ENCODE measurements around the gene PDE6C. TPM values are rescaled to one million over a fixed set of nuclear protein-coding genes. Genes with fewer than 3 reads are reported as not detected.
A peak's percentile ranks its signal among the peaks of the same experiment; 100 is the strongest.

The PDE6C gene
- total RNA-seq, 1 experiment from 2014 or later: not detected

DNA sequence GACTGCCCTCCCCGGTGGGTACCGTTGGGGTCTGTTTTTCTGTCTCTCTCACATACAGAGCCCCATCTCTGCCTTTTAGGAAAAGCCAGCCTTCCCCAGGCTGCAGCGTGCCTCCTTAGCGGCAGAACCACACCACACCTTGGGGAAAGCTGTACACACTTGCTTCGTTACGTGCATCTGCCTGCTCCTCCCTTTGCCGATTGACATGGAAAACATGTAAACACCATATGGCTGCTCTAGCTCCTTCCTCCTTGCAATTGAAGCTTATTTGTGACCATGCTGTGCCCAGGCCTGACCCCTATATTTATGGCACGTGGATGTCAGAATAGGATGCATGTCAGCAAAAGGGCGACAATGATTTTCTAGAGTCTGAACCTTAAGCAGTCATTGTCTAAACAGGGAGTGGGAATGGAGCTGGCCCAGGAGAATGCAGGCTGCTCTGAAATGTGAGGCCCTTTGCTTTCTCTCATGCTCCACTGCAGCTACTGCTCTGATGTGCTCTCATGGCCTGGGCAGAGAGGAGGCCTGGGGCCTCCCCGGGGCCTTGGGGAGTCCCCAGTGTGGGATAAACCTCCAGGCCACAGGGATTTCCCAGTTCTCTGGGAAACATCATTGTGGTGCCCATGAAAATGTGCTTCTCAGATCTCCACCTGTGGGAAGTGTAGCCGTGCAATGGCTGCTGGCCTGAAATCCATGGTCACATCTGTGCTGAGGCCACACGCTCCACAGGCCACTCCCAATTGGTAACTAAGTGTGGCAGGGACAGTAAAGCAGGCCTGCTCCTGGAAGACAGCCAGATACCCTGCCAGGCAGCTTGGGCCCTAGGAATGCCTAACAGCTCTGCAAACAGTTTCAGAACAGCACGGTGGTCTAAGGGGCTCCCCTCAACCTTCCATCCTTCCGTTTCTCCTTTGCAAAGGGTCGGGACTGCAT is 18.6 kb downstream of the PDE6C start:
- TF ChIP-seq REST (IDR thresholded peaks at IDR 0.05; ENCODE audit: insufficient read depth in 1 of 2, low read depth in 2 of 2, low read length in 1 of 2): no peak
- no peak for TF ChIP-seq SIN3A (IDR thresholded peaks at IDR 0.05; ENCODE audit: borderline replicate concordance, insufficient read depth, low read depth, low read length)
- TF ChIP-seq, protein P1, sequence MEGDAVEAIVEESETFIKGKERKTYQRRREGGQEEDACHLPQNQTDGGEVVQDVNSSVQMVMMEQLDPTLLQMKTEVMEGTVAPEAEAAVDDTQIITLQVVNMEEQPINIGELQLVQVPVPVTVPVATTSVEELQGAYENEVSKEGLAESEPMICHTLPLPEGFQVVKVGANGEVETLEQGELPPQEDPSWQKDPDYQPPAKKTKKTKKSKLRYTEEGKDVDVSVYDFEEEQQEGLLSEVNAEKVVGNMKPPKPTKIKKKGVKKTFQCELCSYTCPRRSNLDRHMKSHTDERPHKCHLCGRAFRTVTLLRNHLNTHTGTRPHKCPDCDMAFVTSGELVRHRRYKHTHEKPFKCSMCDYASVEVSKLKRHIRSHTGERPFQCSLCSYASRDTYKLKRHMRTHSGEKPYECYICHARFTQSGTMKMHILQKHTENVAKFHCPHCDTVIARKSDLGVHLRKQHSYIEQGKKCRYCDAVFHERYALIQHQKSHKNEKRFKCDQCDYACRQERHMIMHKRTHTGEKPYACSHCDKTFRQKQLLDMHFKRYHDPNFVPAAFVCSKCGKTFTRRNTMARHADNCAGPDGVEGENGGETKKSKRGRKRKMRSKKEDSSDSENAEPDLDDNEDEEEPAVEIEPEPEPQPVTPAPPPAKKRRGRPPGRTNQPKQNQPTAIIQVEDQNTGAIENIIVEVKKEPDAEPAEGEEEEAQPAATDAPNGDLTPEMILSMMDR (IDR thresholded peaks at IDR 0.05): no peak
- no peak for TF ChIP-seq POLR2AphosphoS5 (IDR thresholded peaks at IDR 0.05; ENCODE audit: low read depth, low read length)
- no peak for TF ChIP-seq TCF7L2 (IDR thresholded peaks at IDR 0.05; ENCODE audit: low read depth, low read length)
- no TSS peak for BruUV-seq (replicated peaks)
- Histone ChIP-seq H3K27ac (ENCODE audit: low read length) (no peak overlapping the region), H3K4me1 (ENCODE audit: control insufficient read depth, insufficient read depth, low read length) (no peaks in the 10 kb centered on the region), H3K36me3 (ENCODE audit: control insufficient read depth, insufficient read depth, low read length) (no peaks in the 10 kb centered on the region), H3K9me3 (ENCODE audit: control insufficient read depth, insufficient read depth, low read depth, low read length) (no peaks in the 10 kb centered on the region), H3K4me3 (ENCODE audit: low read depth in 2 of 2, low read length in 2 of 2) (no peak overlapping the region), H3K27me3 (ENCODE audit: control insufficient read depth, insufficient read depth, low read length) (0 out of 2 replicates have a peak, but pooled peaks cover 2% of the 10 kb centered on the region)
- in situ Hi-C loops (cut with HindIII; ENCODE audit: low pct_unique_long_range_greater_than_20kb, low sequenced_read_pairs) (no loop called here), intact Hi-C loops (cut with micrococcal nuclease; ENCODE audit: unreplicated experiment) (no loop called here)
- CTCF ChIA-PET: no interaction called here
- ATAC-seq: peak; percentile 40; the same call in 1 of the 2 replicates
- no peak for DNase-seq (ENCODE audit: low read depth, low spot score)
- POLR2A ChIA-PET: no interaction called here

GRCh38 chr10:93639791-93640190 is 27.5 kb downstream of the PDE6C start:
- intact Hi-C loops (cut with micrococcal nuclease; ENCODE audit: unreplicated experiment): no loop called here
- Histone ChIP-seq H3K27ac (ENCODE audit: low read length) (no peak overlapping the region), H3K4me1 (ENCODE audit: control insufficient read depth, insufficient read depth, low read length) (no peaks in the 10 kb centered on the region), H3K9me3 (ENCODE audit: control insufficient read depth, insufficient read depth, low read depth, low read length) (no peaks in the 10 kb centered on the region), H3K36me3 (ENCODE audit: control insufficient read depth, insufficient read depth, low read length) (no peaks in the 10 kb centered on the region), H3K27me3 (ENCODE audit: control insufficient read depth, insufficient read depth, low read length) (peaks cover 3% of the 10 kb centered on the region), H3K4me3 (ENCODE audit: low read depth in 2 of 2, low read length in 2 of 2) (no peak overlapping the region)
- in situ Hi-C loops (cut with HindIII; ENCODE audit: low pct_unique_long_range_greater_than_20kb, low sequenced_read_pairs): no loop called here
- ATAC-seq: no peak
- no peak for DNase-seq (ENCODE audit: low read depth, low spot score)
- POLR2A ChIA-PET: no interaction called here
- no TSS peak for BruUV-seq (replicated peaks)
- TF ChIP-seq, protein P1 (IDR thresholded peaks at IDR 0.05): no peak
- no peak for TF ChIP-seq REST (IDR thresholded peaks at IDR 0.05; ENCODE audit: insufficient read depth in 1 of 2, low read depth in 2 of 2, low read length in 1 of 2)
- no peak for TF ChIP-seq POLR2AphosphoS5 (IDR thresholded peaks at IDR 0.05; ENCODE audit: low read depth, low read length)
- no peak for TF ChIP-seq SIN3A (IDR thresholded peaks at IDR 0.05; ENCODE audit: borderline replicate concordance, insufficient read depth, low read depth, low read length)
- TF ChIP-seq TCF7L2 (IDR thresholded peaks at IDR 0.05; ENCODE audit: low read depth, low read length): no peak
- CTCF ChIA-PET: no interaction called here

All from Panc1 (cell line).